H1 (cell line): ENCODE data around the gene ELFN1. TPM values are rescaled to one million over a fixed set of nuclear protein-coding genes. Genes with fewer than 3 reads are reported as not detected.

Source experiments
- CTCF ChIA-PET: fragments of 300-600 bp; sonication (Branson Sonifier 250); formaldehyde crosslinking; loops from one replicate; lab custom pipeline; 2021; ENCODE audit not compliant: partially characterized antibody; lab: Charles Lee
- POLR2A ChIA-PET: fragments of 300-600 bp; sonication (Branson Sonifier 250); formaldehyde crosslinking; loops from one replicate; lab custom pipeline; 2021; ENCODE audit warnings: inconsistent platforms; ENCODE audit not compliant: partially characterized antibody; lab: Charles Lee
- DNase-seq, 2 experiments: peaks; one replicate each; pipeline versions ENCODE4 v3.0.0 to v3.0.0-alpha.2; 2010 to 2022; ENCODE audit warnings: low spot score in 2 of 2, low read depth in 1 of 2, mixed read lengths in 1 of 2
- FAIRE-seq: peaks from 2 replicates; lab custom pipeline; 2011; peaks lifted over from hg19 to GRCh38; lab: Jason Lieb, UNC
- H2AFZ ChIP-seq: 2 replicates; pipeline ENCODE4 v1.8.1; 2012; ENCODE audit warnings: low read length, inconsistent platforms
- H2AK5ac ChIP-seq: 2 replicates; pipeline ENCODE4 v1.6.1; 2013; ENCODE audit warnings: low read depth, low read length
- H2BK120ac ChIP-seq: replicated peaks from 2 replicates; pipeline ENCODE3; 2013; ENCODE audit warnings: low read depth, low read length, inconsistent platforms
- H2BK12ac ChIP-seq: 2 replicates; pipeline ENCODE4 v1.6.1; 2013; ENCODE audit warnings: low read depth, low read length
- H2BK15ac ChIP-seq: 2 replicates; pipeline ENCODE4 v1.6.1; 2013; ENCODE audit warnings: low read length
- H2BK20ac ChIP-seq: 2 replicates; pipeline ENCODE4 v1.6.1; 2013; ENCODE audit warnings: low read length
- H2BK5ac ChIP-seq: 2 replicates; pipeline ENCODE4 v1.6.1; 2013; ENCODE audit warnings: low read depth, low read length
- H3K14ac ChIP-seq: 2 replicates; pipeline ENCODE4 v1.6.1; 2013; ENCODE audit warnings: inconsistent platforms; ENCODE audit not compliant: insufficient read length
- H3K18ac ChIP-seq: 2 replicates; pipeline ENCODE4 v1.6.1; 2013; ENCODE audit warnings: low read length; ENCODE audit errors: extremely low read depth
- H3K23ac ChIP-seq: 2 replicates; pipeline ENCODE4 v1.6.1; 2013; ENCODE audit warnings: inconsistent platforms; ENCODE audit not compliant: insufficient read length
- H3K23me2 ChIP-seq: 2 replicates; pipeline ENCODE4 v1.6.1; 2013; ENCODE audit warnings: low read depth, low read length
- H3K27ac ChIP-seq: 2 replicates; pipeline ENCODE4 v1.6.1; 2011; ENCODE audit warnings: low read depth, low read length, inconsistent platforms
- H3K27me3 ChIP-seq, 4 experiments: replicated peaks in 1 of 4; 1 replicate in 1 of 4; 2 replicates in 3 of 4; pipeline versions ENCODE4 v1.6.1 to v1.8.1; 2011 to 2013; ENCODE audit warnings: low read length in 3 of 4, mild to moderate bottlenecking in 3 of 4, inconsistent platforms in 2 of 4, mixed read lengths in 2 of 4, moderate library complexity in 1 of 4; ENCODE audit not compliant: control insufficient read depth in 3 of 4, insufficient read depth in 3 of 4; ENCODE audit errors: extremely low read depth in 1 of 4
- H3K36me3 ChIP-seq, 4 experiments: 2 replicates each; pipeline versions ENCODE4 v1.6.1 to v1.8.1; 2011 to 2013; ENCODE audit warnings: mild to moderate bottlenecking in 4 of 4, low read length in 3 of 4, moderate library complexity in 2 of 4, control low read depth in 1 of 4, inconsistent platforms in 1 of 4; ENCODE audit not compliant: insufficient read depth in 4 of 4, control insufficient read depth in 2 of 4
- H3K4ac ChIP-seq: replicated peaks from 2 replicates; pipeline ENCODE3; 2013; ENCODE audit warnings: low read length, low read depth, mixed read lengths, inconsistent platforms; ENCODE audit not compliant: insufficient read length
- H3K4me1 ChIP-seq, 4 experiments: replicated peaks in 1 of 4; 1 replicate in 1 of 4; 2 replicates in 3 of 4; pipeline versions ENCODE4 v1.6.1 to v1.8.1; 2011 to 2013; ENCODE audit warnings: low read length in 3 of 4, inconsistent platforms in 2 of 4, mixed read lengths in 1 of 4; ENCODE audit not compliant: insufficient read depth in 4 of 4, control insufficient read depth in 3 of 4
- H3K4me2 ChIP-seq, 2 experiments: 2 replicates each; pipeline versions ENCODE4 v1.6.1 to v1.8.1; 2011 to 2013; ENCODE audit warnings: low read depth in 2 of 2, low read length in 2 of 2, control low read depth in 1 of 2, inconsistent platforms in 1 of 2, mild to moderate bottlenecking in 1 of 2; ENCODE audit not compliant: insufficient read depth in 1 of 2
- H3K4me3 ChIP-seq, 4 experiments: fragments of 200-600, 300-600 bp in 1 of 4; sonication (generic), shearing (Covaris generic), sonication (Bioruptor Twin) in 1 of 4; 2 replicates each; pipeline versions ENCODE4 v1.5.1 to v1.8.1; 2011 to 2016; ENCODE audit warnings: low read length in 4 of 4, low read depth in 3 of 4, control low read depth in 2 of 4, inconsistent platforms in 2 of 4, mild to moderate bottlenecking in 2 of 4, mixed read lengths in 1 of 4, moderate library complexity in 1 of 4; ENCODE audit not compliant: insufficient read depth in 2 of 4; ENCODE audit errors: extremely low read depth in 1 of 4
- H3K56ac ChIP-seq: replicated peaks from 2 replicates; pipeline ENCODE3; 2013; ENCODE audit warnings: low read depth, mild to moderate bottlenecking, mixed read lengths, low read length, inconsistent platforms; ENCODE audit not compliant: insufficient read length
- H3K79me1 ChIP-seq: 2 replicates; pipeline ENCODE4 v1.6.1; 2013; ENCODE audit warnings: low read depth, low read length, control low read depth
- H3K79me2 ChIP-seq, 2 experiments: 2 replicates each; pipeline versions ENCODE4 v1.6.1 to v1.8.1; 2012 to 2013; ENCODE audit warnings: low read length in 2 of 2, mild to moderate bottlenecking in 2 of 2, inconsistent platforms in 1 of 2; ENCODE audit not compliant: insufficient read depth in 2 of 2, control insufficient read depth in 1 of 2
- H3K9ac ChIP-seq, 4 experiments: replicated peaks in 1 of 4; 1 replicate in 1 of 4; 2 replicates in 3 of 4; pipeline versions ENCODE4 v1.6.1 to v1.8.1; 2011 to 2013; ENCODE audit warnings: low read depth in 3 of 4, low read length in 3 of 4, control low read depth in 2 of 4, mild to moderate bottlenecking in 2 of 4, moderate library complexity in 2 of 4, inconsistent platforms in 1 of 4; ENCODE audit errors: extremely low read depth in 1 of 4
- H3K9me3 ChIP-seq, 2 experiments: 2 replicates each; pipeline versions ENCODE4 v1.6.1 to v1.8.1; 2012 to 2013; ENCODE audit warnings: mild to moderate bottlenecking in 2 of 2, moderate library complexity in 2 of 2, control low read depth in 1 of 2, inconsistent platforms in 1 of 2, low read depth in 1 of 2, low read length in 1 of 2, mixed read lengths in 1 of 2; ENCODE audit not compliant: insufficient read depth in 2 of 2
- H4K20me1 ChIP-seq, 2 experiments: replicated peaks in 1 of 2; 2 replicates each; pipeline versions ENCODE3 to v1.8.1; 2011 to 2013; ENCODE audit warnings: inconsistent platforms in 2 of 2, low read length in 2 of 2, mild to moderate bottlenecking in 1 of 2; ENCODE audit not compliant: insufficient read depth in 2 of 2, control insufficient read depth in 1 of 2
- H4K5ac ChIP-seq: 2 replicates; pipeline ENCODE4 v1.6.1; 2013; ENCODE audit warnings: low read length, low read depth, mixed read lengths, inconsistent platforms; ENCODE audit not compliant: insufficient read length
- H4K8ac ChIP-seq: 2 replicates; pipeline ENCODE4 v1.8.0; 2013; ENCODE audit warnings: mild to moderate bottlenecking, moderate library complexity, low read length, inconsistent platforms; ENCODE audit not compliant: insufficient read depth; ENCODE audit errors: extremely low read depth
- H4K91ac ChIP-seq: replicated peaks from 2 replicates; pipeline ENCODE3; 2013; ENCODE audit warnings: low read length, mixed read lengths, inconsistent platforms; ENCODE audit not compliant: insufficient read length
- ATF2 ChIP-seq: IDR thresholded peaks from 2 replicates; pipeline ENCODE4 v1.6.1; 2012; ENCODE audit warnings: low read length, inconsistent platforms
- CBX8 ChIP-seq: fragments of 300-800, 300-1000 bp; sonication (generic); IDR thresholded peaks from 2 replicates; pipeline ENCODE4 v1.7.1; 2016; ENCODE audit warnings: low read depth, low read length, borderline replicate concordance
- CEBPB ChIP-seq: IDR thresholded peaks from 2 replicates; pipeline ENCODE4 v1.6.1; 2012; ENCODE audit warnings: low read depth, low read length
- GTF2F1 ChIP-seq: IDR thresholded peaks from 2 replicates; pipeline ENCODE4 v1.6.1; 2012; ENCODE audit warnings: low read depth, low read length, improper control_type of control experiment, borderline replicate concordance
- HDAC2 ChIP-seq, 2 experiments: fragments of 300-600 bp in 1 of 2; sonication (generic) in 1 of 2; IDR thresholded peaks; 2 replicates each; pipeline ENCODE4 v1.6.1; 2011 to 2012; ENCODE audit warnings: low read depth in 2 of 2, low read length in 2 of 2, mild to moderate bottlenecking in 2 of 2, moderate library complexity in 2 of 2, borderline replicate concordance in 1 of 2, inconsistent platforms in 1 of 2
- RBBP5 ChIP-seq: IDR thresholded peaks from 2 replicates; pipeline ENCODE4 v1.7.1; 2012; ENCODE audit warnings: low read depth, mild to moderate bottlenecking, inconsistent platforms, low read length, moderate library complexity, borderline replicate concordance
- RXRA ChIP-seq: IDR thresholded peaks from 2 replicates; pipeline ENCODE4 v1.6.1; 2011; ENCODE audit warnings: low read depth, mild to moderate bottlenecking, low read length, moderate library complexity; ENCODE audit not compliant: insufficient read depth
- SP4 ChIP-seq: IDR thresholded peaks from 2 replicates; pipeline ENCODE4 v1.6.1; 2012; ENCODE audit warnings: low read length, inconsistent platforms
- SRF ChIP-seq: IDR thresholded peaks from 2 replicates; pipeline ENCODE4 v1.6.1; 2011; ENCODE audit warnings: mild to moderate bottlenecking, low read depth, low read length, moderate library complexity
- SUZ12 ChIP-seq: fragments of 200-600 bp; sonication (generic); IDR thresholded peaks from 2 replicates; pipeline ENCODE4 v1.6.1; 2012; ENCODE audit warnings: mild to moderate bottlenecking, inconsistent platforms, low read length, moderate library complexity, mixed read lengths
- TCF12 ChIP-seq: IDR thresholded peaks from 2 replicates; pipeline ENCODE4 v1.6.1; 2011; ENCODE audit warnings: low read depth, mild to moderate bottlenecking, low read length
- WGBS, 2 experiments: shearing (Covaris generic) in 1 of 2; methylation state at CpG; one replicate each; pipeline versions ENCODE4 v1.1.6 to v1.1.7; 2013 to 2015; ENCODE audit warnings: low lambda C conversion rate in 2 of 2, mixed read lengths in 2 of 2, inconsistent platforms in 1 of 2, low coverage in 1 of 2, missing lambda C conversion rate in 1 of 2; ENCODE audit not compliant: insufficient replicate concordance in 2 of 2, insufficient coverage in 1 of 2, insufficient read length in 1 of 2; ENCODE audit errors: extremely low coverage in 1 of 2, missing lambda C conversion rate in 1 of 2; 5-methylcytosine and 5-hydroxymethylcytosine counted together
- polyA plus RNA-seq, 7 experiments: library from polyadenylated mRNA; depleted of rRNA in 3 of 7; stranded (reverse) in 5 of 7; unstranded in 2 of 7; fragments of >200 nt in 5 of 7; fragments of 200-250 nt in 2 of 7; gene quantifications; 1 replicate in 5 of 7; 2 replicates in 1 of 7; 4 replicates in 1 of 7; pipeline versions ENCODE4 v1.2.1 to v1.2.3, GENCODE V29; 2011 to 2013; ENCODE audit warnings: missing spikeins in 2 of 7, mixed read lengths in 2 of 7
- total RNA-seq: library from RNA; stranded (reverse); fragmentation: NEBNext Ultra II Directional; extraction: Animal tissue kit (Norgen Biotek cat#: 25700); gene quantifications from 2 replicates; pipeline ENCODE4 v1.2.1, GENCODE V29; 2021

Gene ELFN1
- total and polyA plus RNA-seq, 2 of the 8 experiments (the other 6 are each of a cell fraction or from before 2014, with no cell fraction given): 2.0 to 4.5 TPM

- Histone ChIP-seq H3K4me2 (no peak overlapping the region), H2AFZ (no peak overlapping the region), H2BK5ac (no peak overlapping the region), H3K79me2 (no peaks in the 10 kb centered on the region), H3K4me3 (no peak overlapping the region), H3K56ac (no peak overlapping the region), H4K8ac (no peak overlapping the region), H3K18ac (no peak overlapping the region), H4K5ac (no peak overlapping the region), H4K20me1 (peaks cover 0 to 12% of the 10 kb centered on the region in 2 experiments), H3K14ac (no peak overlapping the region), H2AK5ac (no peak overlapping the region), H2BK120ac (no peak overlapping the region), H3K9ac (no peak overlapping the region), H3K27ac (no peak overlapping the region), H3K36me3 (no peaks in the 10 kb centered on the region; a peak in 1 of 8 replicates), H2BK12ac (no peak overlapping the region), H2BK15ac (no peak overlapping the region), H3K4ac (no peak overlapping the region), H3K23me2 (peaks cover 11% of the 10 kb centered on the region; the same call in 1 of the 2 replicates), H3K9me3 (no peaks in the 10 kb centered on the region), H3K4me1 (peaks cover 0 to 16% (median 6%) of the 10 kb centered on the region in 4 experiments; a peak in 5 of 7 replicates), H3K79me1 (peaks cover 4% of the 10 kb centered on the region; the same call in 1 of the 2 replicates), H4K91ac (no peak overlapping the region), H3K23ac (no peak overlapping the region), H2BK20ac (no peak overlapping the region), H3K27me3 (peaks cover 11 to 33% (median 29%) of the 10 kb centered on the region in 4 experiments)
- ChIA-PET POLR2A (interaction anchor here (1.6 kb wide), 1 partner anchor 10 kb away, joined by 5 read pairs; no protein-coding TSS in a partner anchor), CTCF (interaction anchor here (0.6 to 1.9 kb wide), 6 partner anchors 10 to 714 kb away, joined by 3 to 4 read pairs (median 4); no protein-coding TSS in a partner anchor)
- 88% methylated on average over 12 of the region's 14 CpGs; no CpG with 5 or more reads in 1 of the 2 experiments for WGBS, 2 experiments
- peak in 1 of 2 experiments; percentile 26 for DNase-seq
- no peak for FAIRE-seq
- TF ChIP-seq ATF2 (no peak), CEBPB (no peak), SUZ12 (no peak), HDAC2 (IDR thresholded peaks at IDR 0.05; ENCODE audit: borderline replicate concordance in 1 of 2, low read depth in 2 of 2, low read length in 2 of 2) (no peak), CBX8 (no peak), SP4 (no peak), RBBP5 (no peak), TCF12 (no peak), SRF (no peak), RXRA (no peak), GTF2F1 (no peak)
Measured at GRCh38 chr7:1673581-1674118, 3.6 kb downstream of the ELFN1 start.
